LNCAP (cell line): ENCODE measurements around the gene UBE2Q2.

Experiments used
- CTCF ChIP-seq: fragments of 450-650 bp; IDR thresholded peaks from 2 replicates; pipeline ENCODE4 v1.5.1; 2017; ENCODE audit warnings: mild to moderate bottlenecking

UBE2Q2 gene

DNA sequence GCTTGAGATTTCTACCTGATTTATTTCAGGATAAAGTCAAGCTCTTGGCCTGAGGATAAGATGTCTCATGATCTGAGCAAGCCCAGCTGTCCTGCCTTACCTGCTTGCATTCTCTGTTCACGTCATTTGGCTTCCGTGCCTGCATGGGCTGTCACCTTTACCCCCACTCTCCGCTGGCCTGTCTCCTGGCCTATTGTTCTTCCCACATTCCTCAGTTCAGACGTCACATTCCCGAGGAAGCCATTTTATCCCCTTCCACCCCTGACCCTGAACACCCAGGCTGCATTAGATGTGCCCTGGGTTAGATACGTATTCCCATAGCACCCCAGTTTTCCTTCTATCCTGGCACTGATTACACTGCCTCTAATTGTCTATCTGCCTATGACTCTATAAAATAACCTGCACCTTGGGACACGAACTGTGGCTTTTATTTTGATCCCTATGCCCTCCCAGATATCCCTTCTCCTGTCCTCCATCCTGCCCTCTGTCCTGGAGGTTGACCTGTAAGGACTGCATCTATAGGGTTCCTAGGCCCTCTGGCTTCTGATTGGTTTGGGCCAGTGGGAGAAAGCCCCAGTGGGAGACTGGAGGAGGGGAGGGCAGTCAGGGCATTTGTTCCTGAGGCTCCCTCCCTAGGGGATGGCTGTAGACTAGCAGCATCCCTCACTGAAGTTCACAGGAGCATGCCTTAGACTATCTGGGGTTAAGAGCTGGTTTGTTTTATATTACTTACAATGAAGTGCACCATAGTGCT, 19.2 kb upstream of the UBE2Q2 start:
- TF ChIP-seq CTCF = no peak

GRCh38 chr15:75827691-75828090, 15.6 kb upstream of the UBE2Q2 start:
- no peak for TF ChIP-seq CTCF

DNA sequence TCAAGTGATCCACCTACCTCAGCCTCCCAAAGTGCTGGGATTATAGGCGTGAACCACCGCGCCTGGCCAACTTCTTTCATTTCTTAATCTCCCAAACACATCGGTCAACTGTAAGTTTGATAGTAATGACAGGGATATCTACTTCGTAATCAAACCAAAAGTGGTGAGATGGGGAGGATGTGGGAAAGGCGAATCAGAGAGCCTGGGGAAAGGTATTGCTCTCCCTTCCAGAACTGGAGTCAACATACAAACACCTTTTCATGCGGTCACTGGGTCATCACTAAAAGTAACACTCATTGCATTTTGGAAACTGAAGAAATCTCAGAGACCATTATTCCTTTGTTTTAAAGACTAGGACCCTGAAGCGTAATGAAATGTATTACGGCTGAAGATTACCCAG, 14.8 kb upstream of the UBE2Q2 start:
- TF ChIP-seq CTCF = no peak

GRCh38 chr15:75830910-75831805, 12.1 kb upstream of the UBE2Q2 start:
- no peak for TF ChIP-seq CTCF

GRCh38 chr15:75831806-75832102, 11.5 kb upstream of the UBE2Q2 start:
- no peak for TF ChIP-seq CTCF

GRCh38 chr15:75832114-75832513, 11.1 kb upstream of the UBE2Q2 start:
- no peak for TF ChIP-seq CTCF

DNA sequence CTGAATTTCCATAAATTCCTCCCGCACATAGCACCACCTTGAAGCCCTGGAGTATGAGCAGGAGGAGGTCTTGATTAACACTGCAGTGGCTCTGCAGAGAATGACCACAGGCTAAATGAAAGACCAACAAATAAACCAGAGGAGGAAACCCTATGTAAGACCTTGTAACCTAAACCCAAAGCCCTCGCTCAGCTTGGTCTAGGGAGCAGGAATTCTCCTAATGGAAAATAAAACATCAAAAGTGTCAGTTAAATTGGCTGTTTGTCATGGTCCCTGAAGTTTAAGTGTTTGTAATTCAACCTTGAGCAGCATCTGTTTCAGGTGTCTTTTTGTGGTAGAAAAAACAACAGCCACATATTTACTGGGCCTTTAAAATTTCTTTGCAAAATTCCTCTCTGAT, 9.2 kb upstream of the UBE2Q2 start:
- TF ChIP-seq CTCF = no peak
